ENCODE measurements around the gene CAP2.
"Not testable (repeated sequence)": the region's sequence is repeated elsewhere in the genome, so short reads cannot be mapped to it uniquely, and the experiment has no call there.

Gene CAP2

GRCh38 chr6:17439243-17439993, 46.0 kb downstream of the CAP2 start:
- DNase-seq (ENCODE audit: low read depth) = no peak

- not testable (repeated sequence) for DNase-seq (ENCODE audit: low read depth)
Measured at GRCh38 chr6:17440811-17441210, 47.4 kb downstream of the CAP2 start.

GRCh38 chr6:17442196-17442595, 48.8 kb downstream of the CAP2 start:
- DNase-seq (ENCODE audit: low read depth) = no peak

- no peak for DNase-seq (ENCODE audit: low read depth)
Measured at GRCh38 chr6:17446713-17447112, 53.3 kb downstream of the CAP2 start.

GRCh38 chr6:17448165-17448564, 54.8 kb downstream of the CAP2 start:
- no peak for DNase-seq (ENCODE audit: low read depth)

- DNase-seq (ENCODE audit: low read depth) = no peak
Measured at GRCh38 chr6:17450397-17450796, 57.0 kb downstream of the CAP2 start.

GRCh38 chr6:17450832-17451231, 57.4 kb downstream of the CAP2 start:
- DNase-seq (ENCODE audit: low read depth) = no peak

GRCh38 chr6:17452096-17452495, 58.7 kb downstream of the CAP2 start:
- DNase-seq (ENCODE audit: low read depth) = no peak

GRCh38 chr6:17454316-17455005, 61.1 kb downstream of the CAP2 start:
- DNase-seq (ENCODE audit: low read depth) = no peak

GRCh38 chr6:17455919-17456318, 62.5 kb downstream of the CAP2 start:
- no peak for DNase-seq (ENCODE audit: low read depth)

- DNase-seq (ENCODE audit: low read depth) = no peak
Measured at GRCh38 chr6:17456711-17457110, 63.3 kb downstream of the CAP2 start.

- no peak for DNase-seq (ENCODE audit: low read depth)
Measured at GRCh38 chr6:17457405-17457804, 64.0 kb downstream of the CAP2 start.

GRCh38 chr6:17457956-17458355, 64.6 kb downstream of the CAP2 start:
- DNase-seq (ENCODE audit: low read depth) = no peak

- DNase-seq (ENCODE audit: low read depth) = no peak
Measured at GRCh38 chr6:17458966-17459365, 65.6 kb downstream of the CAP2 start.

- DNase-seq (ENCODE audit: low read depth) = no peak
Measured at GRCh38 chr6:17460862-17461261, 67.5 kb downstream of the CAP2 start.

- no peak for DNase-seq (ENCODE audit: low read depth)
Measured at GRCh38 chr6:17466147-17466546, 72.8 kb downstream of the CAP2 start.

GRCh38 chr6:17466707-17467106, 73.3 kb downstream of the CAP2 start:
- DNase-seq (ENCODE audit: low read depth) = no peak

GRCh38 chr6:17469006-17469832, 75.8 kb downstream of the CAP2 start:
- DNase-seq (ENCODE audit: low read depth) = no peak

- no peak for DNase-seq (ENCODE audit: low read depth)
Measured at GRCh38 chr6:17470202-17470937, 77.0 kb downstream of the CAP2 start.

GRCh38 chr6:17470938-17471327, 77.5 kb downstream of the CAP2 start:
- DNase-seq (ENCODE audit: low read depth) = no peak

GRCh38 chr6:17472653-17473183, 79.3 kb downstream of the CAP2 start:
- DNase-seq (ENCODE audit: low read depth) = no peak

- DNase-seq (ENCODE audit: low read depth) = no peak
Measured at GRCh38 chr6:17473554-17473953, 80.2 kb downstream of the CAP2 start.

Data from stimulated activated CD8-positive, alpha-beta memory T cell treated with anti-CD3 and anti-CD28 coated beads, Interleukin-12 subunit alpha, Interleukin-12 subunit beta, amount 100 ng/mL, for 1 hour (primary cell).